HL-60 (cell line): ENCODE results near the gene BBS1.

Experiments
- DNase-seq, 2 experiments: peaks; one replicate each; pipeline ENCODE4 v3.0.0-alpha.2; 2010 to 2020; ENCODE audit warnings: low read depth in 1 of 2, low spot score in 1 of 2
- H3K27ac ChIP-seq: fragments of 250-450 bp; sonication (Bioruptor Pico); replicated peaks from 2 replicates; pipeline ENCODE4 v1.5.1; 2020; ENCODE audit warnings: mild to moderate bottlenecking, moderate library complexity
- H3K27me3 ChIP-seq: fragments of 250-450 bp; sonication (Bioruptor Pico); 2 replicates; pipeline ENCODE4 v1.5.1; 2021; ENCODE audit warnings: mild to moderate bottlenecking, moderate library complexity; ENCODE audit not compliant: insufficient read depth, poor library complexity, severe bottlenecking
- H3K4me3 ChIP-seq: replicated peaks from 2 replicates; pipeline ENCODE4 v1.5.1; 2011; ENCODE audit warnings: mild to moderate bottlenecking, control low read depth, low read length; ENCODE audit not compliant: insufficient read depth
- CTCF ChIP-seq: IDR thresholded peaks from one replicate; pipeline ENCODE4 v1.5.1; 2011; ENCODE audit warnings: low read length, control low read depth, inconsistent platforms; ENCODE audit not compliant: insufficient read depth
- GABPA ChIP-seq: IDR thresholded peaks from 2 replicates; pipeline ENCODE4 v1.6.1; 2012; ENCODE audit warnings: low read depth
- POLR2AphosphoS5 ChIP-seq: IDR thresholded peaks from 2 replicates; pipeline ENCODE4 v1.6.1; 2012; ENCODE audit warnings: low read depth
- REST ChIP-seq: IDR thresholded peaks from 2 replicates; pipeline ENCODE4 v1.6.1; 2012; ENCODE audit warnings: low read depth; ENCODE audit not compliant: insufficient replicate concordance
- SPI1 ChIP-seq: IDR thresholded peaks from 2 replicates; pipeline ENCODE4 v1.6.1; 2012; ENCODE audit warnings: low read depth, mild to moderate bottlenecking, borderline replicate concordance

The BBS1 gene

GRCh38 chr11:66545701-66546367, 35.4 kb downstream of the BBS1 start, which contains the start of gene ZDHHC24:
Gene ZDHHC24 (minus strand): TSS chr11:66546048. CDS start chr11:66546003, 45 bp downstream.
- peak; percentile 92 to 96 for DNase-seq
- Histone ChIP-seq H3K27ac (peak within 1 kb of the TSS; percentile 55), H3K4me3 (peak within 1 kb of the TSS; percentile 88), H3K27me3 (peaks cover 2% of the 10 kb centered on the region)
- TF ChIP-seq CTCF (no peak), REST (peak; percentile 40), SPI1 (no peak), GABPA (0 out of 2 replicates have a peak, but pooled peaks have one; percentile 39), POLR2AphosphoS5 (peak; percentile 82)

- H3K4me3 ChIP-seq = peak within 1 kb of the TSS; percentile 88
- peaks cover 2% of the 10 kb centered on the region for H3K27me3 ChIP-seq
- DNase-seq = no peak
- H3K27ac ChIP-seq = peak within 1 kb of the TSS; percentile 55
- TF ChIP-seq CTCF (no peak), REST (no peak)
These were observed 36.0 kb downstream of the BBS1 start, which contains the start of gene ACTN3 for GRCh38 chr11:66546368-66546965. Gene ACTN3 (plus strand): TSS chr11:66546903. CDS start chr11:66546938, 35 bp downstream.

- Histone ChIP-seq H3K27me3 (peaks cover 2% of the 10 kb centered on the region), H3K4me3 (no peak overlapping the region), H3K27ac (no peak overlapping the region)
- TF ChIP-seq POLR2AphosphoS5 (no peak), CTCF (no peak), SPI1 (no peak), GABPA (no peak)
- no peak for DNase-seq
These were observed 36.7 kb downstream of the BBS1 start for GRCh38 chr11:66546966-66547661.
